ENCODE measurements around the gene LY6G6F.

Gene LY6G6F

GRCh38 chr6:31723980-31724691 lies 17.5 kb downstream of the LY6G6F start:
- no peak for DNase-seq (ENCODE audit: low read depth, low spot score)

GRCh38 chr6:31725502-31726350 lies 19.1 kb downstream of the LY6G6F start:
- no peak for DNase-seq (ENCODE audit: low read depth, low spot score)

- no peak for DNase-seq (ENCODE audit: low read depth, low spot score)
These were observed 20.5 kb downstream of the LY6G6F start for GRCh38 chr6:31727034-31727716.

GRCh38 chr6:31727717-31728671 lies 21.3 kb downstream of the LY6G6F start:
- no peak for DNase-seq (ENCODE audit: low read depth, low spot score)

- DNase-seq (ENCODE audit: low read depth, low spot score), result no peak
These were observed 22.3 kb downstream of the LY6G6F start, which contains the start of gene DDAH2 for GRCh38 chr6:31728767-31729514. DDAH2 (minus strand) TSS chr6:31729299; CDS start chr6:31729161, 138 bp downstream.

GRCh38 chr6:31729515-31729978 lies 22.9 kb downstream of the LY6G6F start:
- no peak for DNase-seq (ENCODE audit: low read depth, low spot score)

GRCh38 chr6:31729979-31730630 lies 23.4 kb downstream of the LY6G6F start:
- no peak for DNase-seq (ENCODE audit: low read depth, low spot score)

- DNase-seq (ENCODE audit: low read depth, low spot score), result no peak
These were observed 24.0 kb downstream of the LY6G6F start for GRCh38 chr6:31730631-31731086.

GRCh38 chr6:31732029-31732428 lies 25.4 kb downstream of the LY6G6F start:
- DNase-seq (ENCODE audit: low read depth, low spot score), result no peak

GRCh38 chr6:31733734-31734133 lies 27.1 kb downstream of the LY6G6F start:
- DNase-seq (ENCODE audit: low read depth, low spot score), result no peak

- no peak for DNase-seq (ENCODE audit: low read depth, low spot score)
These were observed 27.7 kb downstream of the LY6G6F start for GRCh38 chr6:31734247-31734820.

- no peak for DNase-seq (ENCODE audit: low read depth, low spot score)
These were observed 28.2 kb downstream of the LY6G6F start for GRCh38 chr6:31734821-31735406.

GRCh38 chr6:31736021-31736767 lies 29.5 kb downstream of the LY6G6F start, which contains the start of gene CLIC1:
CLIC1 (minus strand) TSS chr6:31736530; CDS start chr6:31736300, 230 bp downstream.
- DNase-seq (ENCODE audit: low read depth, low spot score), result no peak

- DNase-seq (ENCODE audit: low read depth, low spot score), result no peak
These were observed 30.2 kb downstream of the LY6G6F start for GRCh38 chr6:31736768-31737314.

GRCh38 chr6:31737315-31737990 lies 30.8 kb downstream of the LY6G6F start:
- DNase-seq (ENCODE audit: low read depth, low spot score), result no peak

GRCh38 chr6:31737991-31738979 lies 31.6 kb downstream of the LY6G6F start:
- DNase-seq (ENCODE audit: low read depth, low spot score), result no peak
